Activated CD8-positive, alpha-beta memory T cell treated with anti-CD3 and anti-CD28 coated beads, Interleukin-2, amount 10 ng/mL, durations not matched to agents 7 days and 5 days (primary cell): Measurements from ENCODE around the gene DUSP16. TPM values are rescaled to one million over a fixed set of nuclear protein-coding genes. Genes with fewer than 3 reads are reported as not detected.

Experiments used
- ATAC-seq: fragments of 150-1000 bp; cut with Tn5 transposase; one replicate; pipeline ENCODE4 v1.10.0; 2021; ENCODE audit warnings: moderate library complexity
- CTCF ChIA-PET: fragments of 350-600 bp; sonication (Branson Sonifier 250); formaldehyde crosslinking; loops from one replicate; lab custom pipeline; 2021; ENCODE audit warnings: antibody characterized with exemption; lab: Charles Lee
- DNase-seq: peaks from one replicate; pipeline ENCODE4 v3.0.0-alpha.2; 2020
- H3K27ac Mint-ChIP-seq: one replicate; pipeline ENCODE4 v1.8.0; 2021; ENCODE audit warnings: mild to moderate bottlenecking, mixed read lengths
- H3K27me3 Mint-ChIP-seq: one replicate; pipeline ENCODE4 v1.8.0; 2021; ENCODE audit warnings: mixed read lengths
- H3K36me3 Mint-ChIP-seq: one replicate; pipeline ENCODE4 v1.8.0; 2021; ENCODE audit warnings: mild to moderate bottlenecking, mixed read lengths
- H3K4me1 Mint-ChIP-seq: one replicate; pipeline ENCODE4 v1.8.0; 2021; ENCODE audit warnings: mixed read lengths
- H3K4me3 Mint-ChIP-seq: one replicate; pipeline ENCODE4 v1.8.0; 2021; ENCODE audit warnings: mild to moderate bottlenecking, moderate library complexity, mixed read lengths
- H3K9me3 Mint-ChIP-seq: one replicate; pipeline ENCODE4 v1.8.0; 2022; ENCODE audit warnings: low read depth, mixed read lengths
- total RNA-seq, 2 experiments: library from RNA; stranded (reverse); gene quantifications; one replicate each; pipeline ENCODE4 v1.2.3, GENCODE V29; 2021

The DUSP16 gene
- total RNA-seq, 2 experiments from 2014 or later, result 43.0 to 69.0 TPM

GRCh38 chr12:12551115-12551514 lies 11.5 kb downstream of the DUSP16 start:
- ATAC-seq (no peak), DNase-seq (no peak)
- Mint-ChIP-seq H3K4me1 (peaks cover 13% of the 10 kb centered on the region), H3K27me3 (no peaks in the 10 kb centered on the region), H3K36me3 (peaks cover 51% of the 10 kb centered on the region), H3K4me3 (no peak overlapping the region), H3K9me3 (no peaks in the 10 kb centered on the region), H3K27ac (no peak overlapping the region)
- CTCF ChIA-PET, result interaction anchor here (1.0 kb wide), 1 partner anchor 48 kb away, joined by 3 read pairs; no protein-coding TSS in a partner anchor

- Mint-ChIP-seq H3K4me3 (no peak overlapping the region), H3K36me3 (peaks cover 54% of the 10 kb centered on the region), H3K9me3 (no peaks in the 10 kb centered on the region), H3K27me3 (no peaks in the 10 kb centered on the region), H3K4me1 (peaks cover 13% of the 10 kb centered on the region), H3K27ac (no peak overlapping the region)
- CTCF ChIA-PET, result interaction anchor here (1.0 kb wide), 1 partner anchor 47 kb away, joined by 3 read pairs; no protein-coding TSS in a partner anchor
- DNase-seq (no peak), ATAC-seq (no peak)
Observed at GRCh38 chr12:12550277-12550676, 12.4 kb downstream of the DUSP16 start.

GRCh38 chr12:12549426-12549825 lies 13.2 kb downstream of the DUSP16 start:
- DNase-seq (no peak), ATAC-seq (no peak)
- H3K9me3 Mint-ChIP-seq, result no peaks in the 10 kb centered on the region
- H3K27me3 Mint-ChIP-seq, result no peaks in the 10 kb centered on the region
- no peak overlapping the region for H3K27ac Mint-ChIP-seq
- H3K4me1 Mint-ChIP-seq, result peaks cover 16% of the 10 kb centered on the region
- CTCF ChIA-PET, result no interaction called here
- no peak overlapping the region for H3K4me3 Mint-ChIP-seq
- peaks cover 47% of the 10 kb centered on the region for H3K36me3 Mint-ChIP-seq

GRCh38 chr12:12548713-12549112 lies 13.9 kb downstream of the DUSP16 start:
- no peak overlapping the region for H3K27ac Mint-ChIP-seq
- no peaks in the 10 kb centered on the region for H3K9me3 Mint-ChIP-seq
- peaks cover 23% of the 10 kb centered on the region for H3K4me1 Mint-ChIP-seq
- DNase-seq (no peak), ATAC-seq (no peak)
- no peaks in the 10 kb centered on the region for H3K27me3 Mint-ChIP-seq
- peaks cover 48% of the 10 kb centered on the region for H3K36me3 Mint-ChIP-seq
- H3K4me3 Mint-ChIP-seq, result no peak overlapping the region
- CTCF ChIA-PET, result no interaction called here

GRCh38 chr12:12546314-12546772 lies 16.3 kb downstream of the DUSP16 start:
- Mint-ChIP-seq H3K27me3 (no peaks in the 10 kb centered on the region), H3K36me3 (peaks cover 51% of the 10 kb centered on the region), H3K4me1 (peaks cover 24% of the 10 kb centered on the region), H3K9me3 (no peaks in the 10 kb centered on the region), H3K27ac (no peak overlapping the region), H3K4me3 (no peak overlapping the region)
- DNase-seq (no peak), ATAC-seq (no peak)
- CTCF ChIA-PET, result interaction anchor here (1.0 kb wide), 1 partner anchor 10 kb away, joined by 4 read pairs; no protein-coding TSS in a partner anchor

GRCh38 chr12:12543959-12544358 lies 18.7 kb downstream of the DUSP16 start:
- no peaks in the 10 kb centered on the region for H3K9me3 Mint-ChIP-seq
- H3K27ac Mint-ChIP-seq, result no peak overlapping the region
- no peak for DNase-seq
- H3K4me3 Mint-ChIP-seq, result no peak overlapping the region
- H3K4me1 Mint-ChIP-seq, result peaks cover 29% of the 10 kb centered on the region
- CTCF ChIA-PET, result interaction anchor here (1.0 to 1.5 kb wide), 3 partner anchors 11 to 20 kb away, joined by 3 to 6 read pairs (median 6); no protein-coding TSS in a partner anchor
- peaks cover 46% of the 10 kb centered on the region for H3K36me3 Mint-ChIP-seq
- H3K27me3 Mint-ChIP-seq, result no peaks in the 10 kb centered on the region
- no peak for ATAC-seq

GRCh38 chr12:12542964-12543363 lies 19.7 kb downstream of the DUSP16 start:
- CTCF ChIA-PET, result interaction anchor here (1.5 kb wide), 1 partner anchor 18 kb away, joined by 6 read pairs; no protein-coding TSS in a partner anchor
- H3K9me3 Mint-ChIP-seq, result no peaks in the 10 kb centered on the region
- H3K27me3 Mint-ChIP-seq, result no peaks in the 10 kb centered on the region
- DNase-seq (no peak), ATAC-seq (no peak)
- peaks cover 24% of the 10 kb centered on the region for H3K4me1 Mint-ChIP-seq
- H3K36me3 Mint-ChIP-seq, result peaks cover 43% of the 10 kb centered on the region
- no peak overlapping the region for H3K4me3 Mint-ChIP-seq
- no peak overlapping the region for H3K27ac Mint-ChIP-seq

GRCh38 chr12:12542286-12542685 lies 20.4 kb downstream of the DUSP16 start:
- H3K27ac Mint-ChIP-seq, result no peak overlapping the region
- ATAC-seq (no peak), DNase-seq (no peak)
- H3K4me3 Mint-ChIP-seq, result no peak overlapping the region
- H3K36me3 Mint-ChIP-seq, result peaks cover 41% of the 10 kb centered on the region
- H3K4me1 Mint-ChIP-seq, result peaks cover 21% of the 10 kb centered on the region
- no peaks in the 10 kb centered on the region for H3K27me3 Mint-ChIP-seq
- no peaks in the 10 kb centered on the region for H3K9me3 Mint-ChIP-seq
- CTCF ChIA-PET, result no interaction called here

- Mint-ChIP-seq H3K36me3 (peaks cover 39% of the 10 kb centered on the region), H3K27me3 (no peaks in the 10 kb centered on the region), H3K9me3 (no peaks in the 10 kb centered on the region), H3K4me3 (no peak overlapping the region), H3K4me1 (peaks cover 21% of the 10 kb centered on the region), H3K27ac (no peak overlapping the region)
- CTCF ChIA-PET, result no interaction called here
- DNase-seq (no peak), ATAC-seq (no peak)
Observed at GRCh38 chr12:12541782-12542181, 20.9 kb downstream of the DUSP16 start.

GRCh38 chr12:12540261-12541013 lies 22.2 kb downstream of the DUSP16 start:
- Mint-ChIP-seq H3K27ac (peak overlapping the region; percentile 62), H3K4me1 (peaks cover 24% of the 10 kb centered on the region), H3K27me3 (no peaks in the 10 kb centered on the region), H3K9me3 (no peaks in the 10 kb centered on the region), H3K36me3 (peaks cover 30% of the 10 kb centered on the region), H3K4me3 (no peak overlapping the region)
- CTCF ChIA-PET, result interaction anchor here (0.7 to 1.2 kb wide), 3 partner anchors 14 to 173 kb away, joined by 3 to 4 read pairs (median 3); no protein-coding TSS in a partner anchor
- ATAC-seq, result no peak
- no peak for DNase-seq

- DNase-seq, result no peak
- Mint-ChIP-seq H3K27ac (no peak overlapping the region), H3K4me3 (no peak overlapping the region), H3K27me3 (no peaks in the 10 kb centered on the region), H3K4me1 (peaks cover 20% of the 10 kb centered on the region), H3K36me3 (peaks cover 28% of the 10 kb centered on the region), H3K9me3 (no peaks in the 10 kb centered on the region)
- no peak for ATAC-seq
- CTCF ChIA-PET, result interaction anchor here (1.2 kb wide), 3 partner anchors 15 to 24 kb away, joined by 3 to 4 read pairs (median 3); partner anchors contain the start of gene DUSP16
Observed at GRCh38 chr12:12539028-12539810, 23.4 kb downstream of the DUSP16 start.

GRCh38 chr12:12538535-12538934 lies 24.1 kb downstream of the DUSP16 start:
- no peak for ATAC-seq
- H3K4me3 Mint-ChIP-seq, result no peak overlapping the region
- CTCF ChIA-PET, result interaction anchor here (1.2 kb wide), 1 partner anchor 25 kb away, joined by 3 read pairs; the partner anchor contains the start of gene DUSP16
- H3K36me3 Mint-ChIP-seq, result peaks cover 25% of the 10 kb centered on the region
- H3K27ac Mint-ChIP-seq, result no peak overlapping the region
- no peak for DNase-seq
- H3K27me3 Mint-ChIP-seq, result no peaks in the 10 kb centered on the region
- peaks cover 16% of the 10 kb centered on the region for H3K4me1 Mint-ChIP-seq
- no peaks in the 10 kb centered on the region for H3K9me3 Mint-ChIP-seq

- Mint-ChIP-seq H3K36me3 (peaks cover 21% of the 10 kb centered on the region), H3K27ac (no peak overlapping the region), H3K4me1 (peaks cover 16% of the 10 kb centered on the region), H3K4me3 (no peak overlapping the region), H3K9me3 (no peaks in the 10 kb centered on the region), H3K27me3 (no peaks in the 10 kb centered on the region)
- CTCF ChIA-PET, result interaction anchor here (0.7 kb wide), 1 partner anchor 15 kb away, joined by 3 read pairs; no protein-coding TSS in a partner anchor
- ATAC-seq, result no peak
- DNase-seq, result no peak
Observed at GRCh38 chr12:12537421-12537820, 25.2 kb downstream of the DUSP16 start.
